Upper lobe of right lung (tissue), 1 donor: ENCODE results near the gene COL1A1. TPM values are rescaled to one million over a fixed set of nuclear protein-coding genes. Genes with fewer than 3 reads are reported as not detected.

Experiments
- ATAC-seq: fragments of 200-7000 bp; cut with Tn5 transposase; one replicate; pipeline ENCODE4 v1.9.1; 2020; ENCODE audit warnings: mild to moderate bottlenecking, moderate library complexity
- DNase-seq: peaks from one replicate; pipeline ENCODE4 v3.0.0-alpha.2; 2020
- H3K27ac ChIP-seq: fragments of 200-600 bp; one replicate; pipeline ENCODE4 v1.8.0; 2022
- H3K27me3 ChIP-seq: fragments of 200-600 bp; one replicate; pipeline ENCODE4 v1.8.0; 2022; ENCODE audit warnings: mild to moderate bottlenecking
- H3K36me3 ChIP-seq: fragments of 200-600 bp; one replicate; pipeline ENCODE4 v1.8.0; 2022
- H3K4me1 ChIP-seq: fragments of 200-600 bp; one replicate; pipeline ENCODE4 v1.8.0; 2022
- H3K4me3 ChIP-seq: fragments of 200-600 bp; one replicate; pipeline ENCODE4 v1.8.0; 2022; ENCODE audit warnings: mild to moderate bottlenecking
- H3K9me3 ChIP-seq: fragments of 200-600 bp; one replicate; pipeline ENCODE4 v1.8.0; 2022
- CTCF ChIP-seq: fragments of 200-600 bp; IDR thresholded peaks from one replicate; pipeline ENCODE4 v1.8.0; 2022; ENCODE audit warnings: antibody characterized with exemption
- intact Hi-C: fragments of 100-400 bp; cut with DNase I; formaldehyde crosslinking; loops from one replicate; pipeline ENCODE4 v1.11.0; 2022
- total RNA-seq: library from RNA; stranded (reverse); fragmentation: NEBNext Ultra II Directional; extraction: Animal tissue kit (Norgen Biotek cat#: 25700); gene quantifications from one replicate; pipeline ENCODE4 v1.2.1, GENCODE V29; 2021
- donor health status: DM: no; HTN: yes; CAD: no; lungs with severe emphysema.

COL1A1 gene
- total RNA-seq, 1 donor from 2014 or later = 154 TPM

- Histone ChIP-seq H3K9me3 (no peaks in the 10 kb centered on the region), H3K27ac (peak overlapping the region; percentile 84), H3K4me1 (peaks cover 44% of the 10 kb centered on the region), H3K36me3 (no peaks in the 10 kb centered on the region), H3K27me3 (no peaks in the 10 kb centered on the region), H3K4me3 (no peak overlapping the region)
- ATAC-seq = no peak
- TF ChIP-seq CTCF = no peak
- intact Hi-C loops = no loop called here
- no peak for DNase-seq
Observed at GRCh38 chr17:50222922-50223321, 21.5 kb upstream of the COL1A1 start.

GRCh38 chr17:50221864-50222545 is 20.6 kb upstream of the COL1A1 start:
- Histone ChIP-seq H3K36me3 (no peaks in the 10 kb centered on the region), H3K4me1 (peaks cover 50% of the 10 kb centered on the region), H3K9me3 (no peaks in the 10 kb centered on the region), H3K27ac (peak overlapping the region; percentile 84), H3K4me3 (peak overlapping the region; percentile 8), H3K27me3 (no peaks in the 10 kb centered on the region)
- peak; percentile 93 for DNase-seq
- ATAC-seq = peak; percentile 92
- intact Hi-C loops = no loop called here
- no peak for TF ChIP-seq CTCF

GRCh38 chr17:50221266-50221863 is 19.9 kb upstream of the COL1A1 start:
- peak overlapping the region; percentile 84 for H3K27ac ChIP-seq
- H3K36me3 ChIP-seq = no peaks in the 10 kb centered on the region
- peak; percentile 88 for ATAC-seq
- DNase-seq = peak; percentile 82
- intact Hi-C loops = no loop called here
- TF ChIP-seq CTCF = no peak
- peaks cover 50% of the 10 kb centered on the region for H3K4me1 ChIP-seq
- no peaks in the 10 kb centered on the region for H3K9me3 ChIP-seq
- H3K27me3 ChIP-seq = no peaks in the 10 kb centered on the region
- no peak overlapping the region for H3K4me3 ChIP-seq

- Histone ChIP-seq H3K27ac (peak overlapping the region; percentile 84), H3K9me3 (no peaks in the 10 kb centered on the region), H3K36me3 (no peaks in the 10 kb centered on the region), H3K27me3 (no peaks in the 10 kb centered on the region), H3K4me1 (peaks cover 50% of the 10 kb centered on the region), H3K4me3 (no peak overlapping the region)
- ATAC-seq = no peak
- intact Hi-C loops = no loop called here
- no peak for DNase-seq
- TF ChIP-seq CTCF = no peak
Observed at GRCh38 chr17:50220811-50221210, 19.4 kb upstream of the COL1A1 start.

- ATAC-seq (no peak), DNase-seq (no peak)
- H3K4me1 ChIP-seq = peaks cover 50% of the 10 kb centered on the region
- no peaks in the 10 kb centered on the region for H3K9me3 ChIP-seq
- no peak overlapping the region for H3K4me3 ChIP-seq
- no peak for TF ChIP-seq CTCF
- intact Hi-C loops = no loop called here
- H3K27ac ChIP-seq = peak overlapping the region; percentile 60
- H3K27me3 ChIP-seq = no peaks in the 10 kb centered on the region
- H3K36me3 ChIP-seq = no peaks in the 10 kb centered on the region
Observed at GRCh38 chr17:50219939-50220465, 18.6 kb upstream of the COL1A1 start.
